Smooth muscle cell (in vitro differentiated cells): Measurements from ENCODE around the gene OBP2B. TPM values are rescaled to one million over a fixed set of nuclear protein-coding genes. Genes with fewer than 3 reads are reported as not detected.
"Not testable (repeated sequence)": the region's sequence is repeated elsewhere in the genome, so short reads cannot be mapped to it uniquely, and the experiment has no call there.

Source experiments
- DNase-seq: peaks from one replicate; lab custom pipeline; 2025; ENCODE audit not compliant: unreplicated experiment; lab: John Stamatoyannopoulos, UW
- H2AFZ ChIP-seq: fragments of 200-600 bp; sonication (generic); 2 replicates; pipeline ENCODE4 v1.6.0; 2016; ENCODE audit warnings: antibody characterized with exemption, low read depth, mild to moderate bottlenecking
- H3F3A ChIP-seq: fragments of 200-600 bp; sonication (generic); 2 replicates; pipeline ENCODE4 v1.6.0; 2017; ENCODE audit warnings: antibody characterized with exemption, low read depth
- H3K27ac ChIP-seq: fragments of 200-600 bp; sonication (generic); 2 replicates; pipeline ENCODE4 v1.5.1; 2016; ENCODE audit warnings: low read depth, mild to moderate bottlenecking
- H3K27me3 ChIP-seq: fragments of 200-600 bp; sonication (generic); 2 replicates; pipeline ENCODE4 v1.6.1; 2016; ENCODE audit warnings: low read depth, mild to moderate bottlenecking
- H3K36me3 ChIP-seq: fragments of 200-600 bp; sonication (generic); 2 replicates; pipeline ENCODE4 v1.5.1; 2016; ENCODE audit warnings: low read depth
- H3K4me1 ChIP-seq: fragments of 200-600 bp; sonication (generic); 2 replicates; pipeline ENCODE4 v1.5.1; 2016; ENCODE audit warnings: low read depth
- H3K4me2 ChIP-seq: fragments of 200-600 bp; sonication (generic); 2 replicates; pipeline ENCODE4 v1.6.0; 2016; ENCODE audit warnings: mild to moderate bottlenecking
- H3K4me3 ChIP-seq: fragments of 200-600 bp; sonication (generic); 2 replicates; pipeline ENCODE4 v1.5.1; 2016; ENCODE audit warnings: mild to moderate bottlenecking
- H3K79me2 ChIP-seq: fragments of 200-600 bp; sonication (generic); 2 replicates; pipeline ENCODE4 v1.6.0; 2016; ENCODE audit warnings: low read depth, mild to moderate bottlenecking
- H3K9ac ChIP-seq: fragments of 200-600 bp; sonication (generic); 2 replicates; pipeline ENCODE4 v1.6.0; 2016; ENCODE audit warnings: low read depth
- H3K9me3 ChIP-seq: fragments of 200-600 bp; sonication (generic); replicated peaks from 2 replicates; pipeline ENCODE4 v1.5.1; 2016; ENCODE audit warnings: low read depth
- H4K20me1 ChIP-seq: fragments of 200-600 bp; sonication (generic); 2 replicates; pipeline ENCODE4 v1.6.0; 2016; ENCODE audit warnings: low read depth
- WGBS: methylation state at CpG from one replicate; pipeline ENCODE4 v1.1.7; 2016; ENCODE audit warnings: low lambda C conversion rate; 5-methylcytosine and 5-hydroxymethylcytosine counted together
- polyA plus RNA-seq: library from polyadenylated mRNA; unstranded; fragments of >200 nt; fragmentation: Nextera tagmentation; extraction: Ambion mirVana; gene quantifications from 2 replicates; pipeline ENCODE4 v1.2.1, GENCODE V29; 2016
- total RNA-seq: library from RNA; depleted of rRNA; stranded (reverse); fragments of >200 nt; gene quantifications from 2 replicates; pipeline ENCODE4 v1.2.3, GENCODE V29; 2014
- TF ChIP-seq, protein P1 (sequence below): fragments of 200-600 bp; sonication (generic); IDR thresholded peaks from 2 replicates; pipeline ENCODE4 v1.5.1; 2017; ENCODE audit warnings: borderline replicate concordance, mild to moderate bottlenecking, antibody characterized with exemption; ENCODE audit not compliant: insufficient read depth, poor library complexity, severe bottlenecking

The OBP2B gene
- total and polyA plus RNA-seq, 2 experiments from 2014 or later: not detected

DNA sequence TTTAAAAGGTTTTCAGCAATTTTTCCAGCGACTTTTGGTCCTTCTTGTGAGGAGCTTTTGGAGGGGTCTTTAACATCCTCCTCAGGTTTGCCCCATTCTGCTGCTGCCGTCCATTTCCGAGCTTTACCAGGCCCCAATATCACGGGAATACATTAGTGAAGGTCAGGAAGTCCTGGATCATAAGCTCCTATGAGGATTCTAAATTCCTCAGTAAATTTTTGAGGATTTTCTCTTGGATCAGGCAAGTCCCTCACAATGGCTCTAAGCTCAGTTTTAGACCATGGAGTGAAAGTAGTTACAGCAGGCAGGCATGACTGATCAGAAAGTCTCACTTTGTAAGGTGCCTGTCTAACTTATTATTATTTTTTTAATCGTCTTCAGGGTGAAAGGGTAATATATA, 28.1 kb downstream of the OBP2B start:
- Histone ChIP-seq H4K20me1 (no peaks in the 10 kb centered on the region), H2AFZ (no peak overlapping the region), H3K27ac (no peak overlapping the region), H3F3A (peaks cover 4% of the 10 kb centered on the region), H3K9ac (no peak overlapping the region), H3K36me3 (no peaks in the 10 kb centered on the region), H3K4me1 (no peaks in the 10 kb centered on the region), H3K9me3 (no peaks in the 10 kb centered on the region), H3K27me3 (peaks cover 17% of the 10 kb centered on the region), H3K4me2 (no peak overlapping the region), H3K4me3 (no peak overlapping the region), H3K79me2 (no peaks in the 10 kb centered on the region)
- no peak for DNase-seq
- TF ChIP-seq, protein P1, sequence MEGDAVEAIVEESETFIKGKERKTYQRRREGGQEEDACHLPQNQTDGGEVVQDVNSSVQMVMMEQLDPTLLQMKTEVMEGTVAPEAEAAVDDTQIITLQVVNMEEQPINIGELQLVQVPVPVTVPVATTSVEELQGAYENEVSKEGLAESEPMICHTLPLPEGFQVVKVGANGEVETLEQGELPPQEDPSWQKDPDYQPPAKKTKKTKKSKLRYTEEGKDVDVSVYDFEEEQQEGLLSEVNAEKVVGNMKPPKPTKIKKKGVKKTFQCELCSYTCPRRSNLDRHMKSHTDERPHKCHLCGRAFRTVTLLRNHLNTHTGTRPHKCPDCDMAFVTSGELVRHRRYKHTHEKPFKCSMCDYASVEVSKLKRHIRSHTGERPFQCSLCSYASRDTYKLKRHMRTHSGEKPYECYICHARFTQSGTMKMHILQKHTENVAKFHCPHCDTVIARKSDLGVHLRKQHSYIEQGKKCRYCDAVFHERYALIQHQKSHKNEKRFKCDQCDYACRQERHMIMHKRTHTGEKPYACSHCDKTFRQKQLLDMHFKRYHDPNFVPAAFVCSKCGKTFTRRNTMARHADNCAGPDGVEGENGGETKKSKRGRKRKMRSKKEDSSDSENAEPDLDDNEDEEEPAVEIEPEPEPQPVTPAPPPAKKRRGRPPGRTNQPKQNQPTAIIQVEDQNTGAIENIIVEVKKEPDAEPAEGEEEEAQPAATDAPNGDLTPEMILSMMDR: no peak
- WGBS: 82% methylated on average over 5 of the region's 5 CpGs

DNA sequence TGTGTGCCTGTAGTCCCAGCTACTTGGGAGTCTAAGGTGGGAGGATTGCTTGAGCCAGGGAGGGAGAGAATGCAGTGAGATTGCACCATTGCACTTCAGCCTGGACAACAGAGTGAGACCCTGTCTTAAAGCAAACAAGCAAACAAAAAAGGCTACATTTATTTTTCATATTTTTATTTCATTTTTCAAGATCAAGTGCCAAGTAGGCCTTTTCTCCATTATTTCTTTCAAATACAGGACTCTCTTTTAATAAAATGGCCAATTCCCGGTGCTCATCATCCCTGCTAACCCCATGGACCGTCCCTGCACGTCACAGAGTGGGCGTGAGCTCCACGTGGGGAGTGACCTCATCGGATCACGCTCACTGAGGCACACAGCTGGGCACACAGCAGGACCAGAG, 36.0 kb downstream of the OBP2B start:
- Histone ChIP-seq H3K4me3 (no peak overlapping the region), H4K20me1 (no peaks in the 10 kb centered on the region), H3K79me2 (no peaks in the 10 kb centered on the region), H3K27ac (no peak overlapping the region), H3K9ac (no peak overlapping the region), H3K9me3 (no peaks in the 10 kb centered on the region), H3K27me3 (peaks cover 16% of the 10 kb centered on the region), H3K4me2 (no peak overlapping the region), H2AFZ (no peak overlapping the region), H3K4me1 (no peaks in the 10 kb centered on the region), H3F3A (no peaks in the 10 kb centered on the region), H3K36me3 (no peaks in the 10 kb centered on the region)
- 85% methylated on average over 7 of the region's 7 CpGs for WGBS
- TF ChIP-seq, protein P1: no peak
- DNase-seq: no peak

DNA sequence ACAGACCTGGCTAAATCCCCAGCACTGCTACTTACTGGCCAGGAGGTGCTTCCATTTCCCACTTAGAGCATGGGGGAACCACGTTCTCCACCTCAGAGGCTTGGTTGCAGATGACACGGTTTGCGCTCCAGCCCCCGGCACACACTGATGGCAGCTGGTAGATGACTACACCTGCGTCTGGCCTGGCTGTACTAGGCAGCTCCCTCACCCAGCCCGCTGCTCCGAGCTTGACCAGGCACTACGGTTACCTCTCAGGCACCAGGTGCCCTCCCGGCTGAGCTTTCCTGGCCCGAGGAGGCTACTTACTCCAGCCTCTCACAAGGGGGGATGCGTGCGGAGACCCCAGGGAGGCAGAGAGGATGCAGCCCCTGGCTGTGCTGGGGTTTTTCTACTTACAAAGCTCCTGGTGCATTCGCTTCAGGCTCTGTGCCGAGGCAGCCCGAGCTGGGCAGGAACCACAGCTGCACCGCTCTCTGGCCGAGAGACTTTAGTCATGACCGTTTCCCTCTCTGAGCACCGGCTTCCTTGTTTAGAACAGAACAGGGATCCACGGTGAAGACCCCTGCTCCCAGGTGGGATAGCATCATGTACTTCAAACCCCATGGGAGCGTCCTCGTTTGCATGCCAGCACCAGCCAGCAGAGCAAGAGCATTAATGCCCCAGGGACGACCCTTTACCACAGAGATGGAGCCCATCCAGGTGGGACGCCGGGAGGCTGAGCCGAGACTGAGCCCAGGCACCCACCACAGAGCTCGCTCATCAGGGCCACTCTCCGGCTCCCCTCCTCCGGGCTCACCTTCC, 37.7 kb downstream of the OBP2B start:
- TF ChIP-seq, protein P1: no peak
- H4K20me1 ChIP-seq: no peaks in the 10 kb centered on the region
- no peak for DNase-seq
- H2AFZ ChIP-seq: no peak overlapping the region
- H3K27me3 ChIP-seq: peaks cover 7% of the 10 kb centered on the region
- H3K27ac ChIP-seq: no peak overlapping the region
- no peaks in the 10 kb centered on the region for H3K79me2 ChIP-seq
- H3K4me1 ChIP-seq: no peaks in the 10 kb centered on the region
- no peak overlapping the region for H3K9ac ChIP-seq
- H3K36me3 ChIP-seq: no peaks in the 10 kb centered on the region
- no peak overlapping the region for H3K4me3 ChIP-seq
- H3K9me3 ChIP-seq: no peaks in the 10 kb centered on the region
- H3K4me2 ChIP-seq: no peak overlapping the region
- 91% methylated on average over 29 of the region's 29 CpGs for WGBS
- H3F3A ChIP-seq: no peaks in the 10 kb centered on the region

DNA sequence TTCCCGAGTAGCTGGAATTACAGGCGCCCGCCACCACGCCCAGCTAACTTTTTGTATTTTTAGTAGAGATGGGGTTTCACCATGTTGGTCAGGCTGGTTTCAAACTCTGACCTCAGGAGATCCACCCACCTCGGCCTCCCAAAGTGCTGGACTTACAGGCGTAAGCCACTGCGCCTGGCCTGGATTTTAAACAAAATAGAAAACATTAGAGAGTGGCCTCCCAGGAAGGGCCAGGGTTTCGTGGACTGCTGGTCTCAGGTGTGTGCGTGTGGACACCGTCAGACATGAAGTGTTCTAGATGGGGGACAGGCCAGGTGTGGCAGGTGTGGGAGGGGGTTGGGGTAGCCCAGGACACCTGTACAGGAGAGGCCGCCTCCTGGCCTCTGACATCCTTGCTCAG, 38.3 kb downstream of the OBP2B start:
- TF ChIP-seq, protein P1: no peak
- Histone ChIP-seq H3K9ac (no peak overlapping the region), H3K9me3 (no peaks in the 10 kb centered on the region), H4K20me1 (no peaks in the 10 kb centered on the region), H3K27ac (no peak overlapping the region), H3K4me1 (no peaks in the 10 kb centered on the region), H3F3A (no peaks in the 10 kb centered on the region), H3K4me2 (no peak overlapping the region), H3K27me3 (peaks cover 7% of the 10 kb centered on the region), H3K36me3 (no peaks in the 10 kb centered on the region), H2AFZ (no peak overlapping the region), H3K4me3 (no peak overlapping the region), H3K79me2 (no peaks in the 10 kb centered on the region)
- 95% methylated on average over 11 of the region's 11 CpGs for WGBS
- DNase-seq: no peak

DNA sequence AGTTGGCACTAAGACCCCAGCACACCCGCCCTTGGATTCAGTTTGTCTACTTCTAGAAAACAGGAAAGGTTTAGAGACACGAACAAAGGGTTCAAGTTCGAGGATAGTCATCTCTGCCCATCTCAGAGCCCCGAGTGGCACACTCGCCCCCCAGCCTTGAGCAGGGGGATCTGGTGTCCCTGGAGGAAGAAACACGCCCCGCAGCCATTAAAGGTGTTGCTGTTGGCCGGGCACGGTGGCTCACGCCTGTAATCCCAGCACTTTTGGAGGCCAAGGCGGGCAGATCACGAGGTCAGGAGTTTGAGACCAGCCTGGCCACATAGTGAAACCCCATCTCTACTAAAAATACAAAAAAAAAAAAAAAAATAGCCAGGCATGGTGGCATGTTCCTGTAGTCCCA, 39.4 kb downstream of the OBP2B start:
- H3K27ac ChIP-seq, H3K4me1 ChIP-seq, H3K27me3 ChIP-seq, H3K4me3 ChIP-seq, H3K4me2 ChIP-seq, H3F3A ChIP-seq, H2AFZ ChIP-seq, H3K9ac ChIP-seq, H3K9me3 ChIP-seq, H4K20me1 ChIP-seq, H3K36me3 ChIP-seq, DNase-seq, H3K79me2 ChIP-seq: not testable (repeated sequence)
- 94% methylated on average over 12 of the region's 12 CpGs for WGBS
